ENCODE results near the gene PACSIN2.
A peak's percentile ranks its signal among the peaks of the same experiment; 100 is the strongest.
"Not testable (repeated sequence)": the region's sequence is repeated elsewhere in the genome, so short reads cannot be mapped to it uniquely, and the experiment has no call there.

Gene PACSIN2

DNA sequence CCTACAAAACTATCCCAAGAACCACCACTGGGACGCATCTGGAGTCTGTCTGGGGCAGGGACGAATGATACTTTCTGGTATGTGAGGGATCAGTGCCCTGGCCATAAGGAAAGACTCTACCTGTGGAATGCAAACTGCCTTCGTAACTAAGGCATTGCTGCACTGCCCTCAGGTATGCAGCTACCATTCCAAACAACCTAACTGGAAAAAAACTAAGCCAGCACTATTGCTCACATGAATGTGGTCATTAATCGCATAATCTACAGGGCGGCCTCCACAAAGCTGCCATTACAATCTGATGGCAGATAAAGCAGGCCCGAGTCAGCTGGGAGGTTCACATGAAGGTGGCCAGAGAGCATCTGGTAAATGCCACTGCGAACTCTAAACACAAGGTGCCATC is 3.9 kb downstream of the PACSIN2 start:
- no peak for DNase-seq

DNA sequence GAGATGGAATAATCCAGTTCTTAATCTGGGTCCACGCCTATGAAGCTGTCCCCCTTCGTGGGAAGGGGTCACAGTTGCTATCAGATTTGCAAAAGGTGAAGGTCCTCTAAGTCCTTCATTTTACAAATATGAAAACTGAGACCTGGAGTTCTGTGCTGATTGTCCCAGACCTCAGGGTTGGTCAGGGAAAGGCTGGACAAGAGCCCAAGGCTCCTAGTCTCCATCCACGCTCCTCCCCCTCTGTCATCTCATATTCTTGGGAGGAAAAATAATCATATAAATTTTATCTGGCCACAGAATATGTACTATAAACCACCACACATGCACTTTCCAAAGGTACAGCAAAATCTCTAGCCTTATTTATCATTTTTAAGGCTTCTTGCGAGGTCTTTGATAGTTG is 5.5 kb downstream of the PACSIN2 start:
- no peak for DNase-seq

DNA sequence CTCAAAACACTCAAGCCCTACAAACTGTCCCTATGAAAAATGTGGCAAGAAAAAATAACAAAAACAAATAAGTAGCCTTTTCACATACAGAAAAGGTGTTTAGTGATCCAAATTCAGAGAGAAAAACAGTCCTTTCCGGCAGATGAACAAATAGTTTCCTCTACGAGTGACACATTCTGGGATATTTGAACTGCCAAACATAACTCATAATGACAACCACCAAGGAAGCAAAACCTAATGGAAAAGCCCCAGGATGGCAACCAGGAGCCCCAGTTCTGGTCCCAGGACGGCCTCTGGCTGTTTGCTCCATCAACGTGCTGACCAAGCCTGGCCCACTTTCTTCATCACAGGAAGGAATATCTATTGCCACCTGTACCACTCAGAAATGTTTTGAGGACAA is 6.0 kb downstream of the PACSIN2 start:
- DNase-seq = no peak

GRCh38 chr22:43008509-43008908 is 6.4 kb downstream of the PACSIN2 start:
- DNase-seq = peak; percentile 61

GRCh38 chr22:43007519-43008102 is 7.3 kb downstream of the PACSIN2 start:
- DNase-seq = peak; percentile 38

DNA sequence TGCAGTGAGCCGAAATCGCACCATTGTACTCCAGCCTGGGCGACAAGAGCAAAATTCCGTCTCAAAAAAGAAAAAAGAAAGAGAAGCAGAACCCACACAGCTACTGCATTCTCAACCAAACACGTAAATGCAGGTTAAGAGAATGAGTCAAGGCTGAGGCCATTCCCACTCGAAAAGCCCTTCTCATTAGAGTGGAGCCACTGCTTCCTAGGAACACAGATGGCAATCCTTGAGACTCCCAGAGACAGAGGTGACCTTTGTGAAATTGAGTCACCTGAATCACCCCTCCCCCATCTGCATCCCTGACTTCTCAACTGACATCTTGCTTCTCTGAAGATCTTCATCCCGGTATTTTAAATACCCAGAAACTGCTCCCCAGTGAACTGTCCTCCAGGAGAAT is 8.2 kb downstream of the PACSIN2 start:
- DNase-seq = no peak

DNA sequence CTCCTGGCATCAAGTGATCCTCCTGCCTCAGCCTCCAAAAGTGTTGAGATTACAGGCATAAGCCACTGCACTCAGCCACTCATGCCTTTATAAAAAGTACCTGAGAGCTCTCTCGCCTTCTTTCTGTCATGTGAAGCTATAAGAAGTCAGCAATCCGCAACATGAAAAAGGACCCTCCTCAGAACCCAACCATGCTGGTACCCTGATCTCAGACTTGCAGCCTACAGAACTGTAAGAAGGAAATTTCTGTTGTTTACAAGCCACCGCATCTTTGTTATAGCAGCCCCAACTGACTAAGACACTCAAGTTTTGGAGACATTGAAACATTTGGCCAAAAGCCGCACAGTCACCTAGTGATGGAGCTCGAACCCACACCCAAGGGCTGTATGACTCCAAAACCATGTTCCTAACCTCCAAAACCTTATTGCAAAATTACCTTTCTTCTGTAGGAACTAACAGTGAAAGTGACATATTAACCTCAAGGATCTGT is 8.9 kb downstream of the PACSIN2 start:
- DNase-seq = no peak

DNA sequence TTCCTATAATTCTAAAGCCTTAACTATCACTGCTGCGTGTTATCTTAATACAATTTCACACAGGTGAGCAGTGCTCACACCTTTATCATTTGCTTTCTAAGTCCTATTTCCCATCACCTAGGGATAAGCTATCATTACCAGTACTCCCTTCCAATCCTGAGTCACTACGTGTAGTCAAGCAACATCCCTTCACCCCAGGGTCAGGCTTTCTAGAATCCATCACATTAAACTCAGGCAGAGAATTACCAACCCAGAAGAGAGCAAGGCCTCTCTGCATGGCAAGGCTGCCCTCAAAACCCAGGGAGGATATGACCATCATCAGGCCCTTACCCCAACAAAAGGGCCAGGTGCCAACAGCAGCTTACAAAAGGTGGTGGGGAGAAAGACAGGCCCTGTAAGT is 9.8 kb downstream of the PACSIN2 start:
- DNase-seq = no peak

DNA sequence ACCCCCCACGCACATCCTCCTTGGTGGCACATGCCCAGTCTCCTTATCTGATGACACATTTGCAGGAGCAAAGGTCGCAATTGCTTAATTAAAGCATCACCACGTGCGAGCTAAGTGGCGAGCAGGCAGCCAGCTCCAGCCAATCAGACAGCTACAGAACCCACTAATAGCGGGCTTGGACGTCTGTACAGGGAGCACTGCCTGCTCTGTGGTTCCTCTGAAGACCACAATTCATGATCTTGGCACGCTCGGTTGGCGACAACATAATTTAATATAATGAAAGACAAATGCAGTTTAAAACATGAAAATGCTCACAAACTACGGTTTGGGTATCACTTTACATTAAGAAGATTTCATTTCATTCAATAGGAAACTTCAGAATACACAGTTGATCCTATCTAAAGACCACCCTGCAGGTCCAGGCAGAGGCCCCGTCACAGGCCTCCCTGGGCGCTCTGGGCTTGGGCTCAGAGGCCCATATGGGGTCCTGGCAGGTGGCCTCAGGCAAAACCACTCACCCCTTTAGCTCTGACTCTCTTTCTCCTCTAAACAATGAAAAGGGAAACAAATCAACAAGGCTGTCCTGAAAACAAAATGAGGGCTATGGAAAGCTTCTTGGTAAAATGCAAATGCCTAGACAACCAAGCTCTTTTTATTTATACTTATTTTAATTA is 10.4 kb downstream of the PACSIN2 start:
- DNase-seq = peak; percentile 80

DNA sequence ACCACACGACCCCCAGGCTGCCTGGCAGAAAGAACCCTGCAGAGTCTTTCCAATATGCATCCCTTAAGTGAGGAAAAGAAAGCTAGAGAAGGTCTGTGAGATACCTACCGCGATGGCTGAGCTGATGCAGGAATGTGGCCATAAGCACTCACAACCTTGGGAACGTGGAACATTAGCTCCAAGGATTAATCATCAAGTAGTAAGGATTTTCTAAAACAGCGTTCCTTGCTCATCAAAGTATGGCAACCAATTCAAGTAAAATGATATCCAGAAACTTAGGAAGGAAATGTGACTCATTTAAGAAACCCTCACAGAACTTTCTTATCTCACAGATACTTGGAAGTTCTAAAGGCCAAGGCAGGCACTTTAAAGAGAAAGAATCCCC is 12.8 kb downstream of the PACSIN2 start:
- peak; percentile 77 for DNase-seq

GRCh38 chr22:43001271-43002201 is 13.4 kb downstream of the PACSIN2 start:
- peak; percentile 28 for DNase-seq

DNA sequence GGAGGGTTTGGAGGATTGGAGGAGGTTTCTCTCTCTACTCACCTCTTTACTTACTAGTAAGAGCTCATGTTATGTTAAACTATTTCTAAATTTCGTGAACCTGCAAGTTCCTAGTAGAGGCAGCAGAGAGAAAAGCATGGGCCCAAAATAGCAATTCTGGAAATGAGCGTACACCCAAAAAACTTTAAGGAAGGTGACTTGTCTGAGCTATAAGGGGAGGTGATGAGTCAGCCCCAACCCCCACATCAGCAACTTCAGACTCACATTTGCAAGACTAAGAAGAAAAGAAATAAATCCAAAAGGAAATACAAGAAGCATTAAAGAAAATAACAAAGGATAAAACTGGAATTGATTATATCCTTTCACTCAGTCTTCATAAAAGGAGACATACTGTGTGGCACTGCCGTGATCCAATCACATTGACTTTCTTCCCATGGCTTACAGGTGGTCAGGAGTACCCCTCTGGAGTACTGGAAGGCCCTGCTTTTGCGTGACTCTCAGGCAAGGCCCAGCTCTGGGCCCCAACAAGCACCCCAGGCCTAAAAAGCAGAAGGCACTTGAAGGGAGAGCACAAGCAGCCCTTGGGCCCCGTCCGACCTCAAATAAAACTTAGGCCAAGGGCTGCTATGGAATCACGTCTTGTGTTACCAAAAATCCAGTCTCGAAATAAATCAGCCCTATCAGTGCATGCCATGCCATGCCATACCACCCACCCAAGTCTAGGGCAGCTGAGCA is 14.3 kb downstream of the PACSIN2 start:
- peak; percentile 52 for DNase-seq

DNA sequence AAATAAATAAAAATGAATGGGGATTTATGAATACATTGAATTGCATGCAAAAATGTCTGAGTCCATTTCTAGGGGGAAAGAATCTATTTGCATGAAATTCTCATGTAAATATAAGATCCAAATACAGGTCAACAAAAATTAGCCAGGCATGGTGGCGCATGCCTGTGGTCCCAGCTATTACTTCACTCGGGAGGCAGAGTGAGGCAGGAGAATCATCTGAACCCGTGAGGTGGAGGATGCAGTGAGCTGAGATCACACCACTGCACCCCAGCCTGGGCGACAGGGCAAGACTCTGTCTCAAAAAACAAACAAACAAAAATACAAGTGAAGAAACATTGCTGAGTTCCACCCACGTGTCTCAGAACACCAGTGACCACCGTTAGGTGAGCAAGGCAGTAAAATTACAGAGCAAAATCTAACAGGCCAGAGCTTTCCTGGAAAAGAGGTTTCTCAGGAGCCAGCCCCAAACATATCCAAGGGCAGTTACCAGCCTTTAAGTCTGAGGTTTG is 17.3 kb downstream of the PACSIN2 start:
- no peak for DNase-seq

GRCh38 chr22:42996646-42997365 is 18.1 kb downstream of the PACSIN2 start:
- no peak for DNase-seq

DNA sequence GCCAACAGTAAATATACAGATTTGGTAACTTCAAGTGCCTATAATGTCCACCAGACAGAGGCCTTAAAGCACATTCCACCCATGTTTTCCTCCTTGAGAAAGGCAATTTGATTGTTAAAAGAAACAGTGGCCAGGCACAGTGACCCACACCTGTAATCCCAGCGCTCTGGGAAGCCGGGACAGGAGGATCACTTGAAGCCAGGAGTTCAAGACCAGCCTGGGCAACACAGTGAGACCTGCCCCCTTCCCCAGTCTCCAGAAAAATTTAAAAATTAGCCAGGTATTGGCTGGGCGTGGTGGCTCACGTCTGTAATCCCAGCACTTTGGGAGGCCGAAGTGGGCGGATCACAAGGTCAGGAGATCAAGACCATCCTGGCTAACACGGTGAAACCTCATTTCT is 19.3 kb downstream of the PACSIN2 start:
- not testable (repeated sequence) for DNase-seq

DNA sequence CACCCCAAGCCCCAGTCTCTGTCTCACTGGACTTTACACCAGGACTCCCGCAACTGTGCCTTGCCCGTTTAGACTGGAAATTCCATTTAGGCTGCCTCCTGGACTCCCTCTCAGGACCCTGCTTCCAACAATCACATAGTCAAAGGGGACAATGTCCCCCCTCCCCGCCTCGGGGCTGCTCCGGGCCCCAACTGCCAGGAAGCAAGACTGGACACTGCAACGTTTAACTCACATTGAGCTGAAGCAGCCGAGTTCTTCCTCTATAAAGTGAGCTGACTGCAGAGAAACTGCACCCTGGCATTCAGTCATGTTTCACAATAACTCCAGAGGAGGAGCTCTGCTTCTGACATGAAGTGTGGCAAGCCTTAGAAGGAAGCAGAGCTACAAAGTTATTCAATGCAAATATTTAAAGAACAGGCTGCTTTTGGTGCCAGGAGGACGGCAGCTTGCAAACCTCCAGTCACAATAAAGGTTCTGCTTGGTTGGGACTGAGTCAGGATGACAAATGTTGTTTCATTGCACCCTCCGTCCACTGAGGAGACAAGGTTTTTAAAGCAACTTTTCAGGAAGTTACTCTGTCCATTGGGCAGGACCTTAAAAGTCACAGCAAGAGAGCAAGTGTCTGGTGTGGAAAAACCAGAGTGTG is 19.9 kb downstream of the PACSIN2 start:
- DNase-seq = peak; percentile 94

GRCh38 chr22:42994276-42994916 is 20.6 kb downstream of the PACSIN2 start:
- no peak for DNase-seq

- DNase-seq = peak; percentile 89
Observed at GRCh38 chr22:42993651-42994275, 21.2 kb downstream of the PACSIN2 start.

DNA sequence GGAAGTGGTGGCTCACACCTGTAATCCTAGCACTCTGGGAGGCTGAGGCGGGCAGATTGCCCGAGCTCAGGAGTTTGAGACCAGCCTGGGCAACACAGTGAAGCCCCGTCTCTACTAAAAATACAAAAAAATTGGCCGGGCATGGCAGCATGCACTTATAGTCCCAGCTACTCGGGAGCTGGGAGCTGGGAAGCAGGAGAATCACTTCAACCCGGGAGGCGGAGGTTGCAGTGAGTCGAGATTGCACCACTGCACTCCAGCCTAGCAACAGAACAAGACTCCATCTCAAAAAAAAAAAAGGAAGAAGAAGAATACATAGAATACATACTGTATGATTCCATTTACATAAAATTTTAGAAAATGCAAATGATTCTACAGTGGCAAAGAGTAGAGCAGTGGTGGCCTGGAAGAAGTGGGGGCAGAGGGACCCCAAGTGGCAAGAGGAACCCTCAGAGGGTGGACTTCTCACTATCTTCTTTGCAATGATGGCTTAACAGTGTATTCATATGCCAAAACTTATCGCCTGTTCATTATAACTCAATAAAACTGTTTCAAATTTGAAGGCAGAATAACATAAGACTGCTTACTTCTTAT is 22.0 kb downstream of the PACSIN2 start:
- no peak for DNase-seq

DNA sequence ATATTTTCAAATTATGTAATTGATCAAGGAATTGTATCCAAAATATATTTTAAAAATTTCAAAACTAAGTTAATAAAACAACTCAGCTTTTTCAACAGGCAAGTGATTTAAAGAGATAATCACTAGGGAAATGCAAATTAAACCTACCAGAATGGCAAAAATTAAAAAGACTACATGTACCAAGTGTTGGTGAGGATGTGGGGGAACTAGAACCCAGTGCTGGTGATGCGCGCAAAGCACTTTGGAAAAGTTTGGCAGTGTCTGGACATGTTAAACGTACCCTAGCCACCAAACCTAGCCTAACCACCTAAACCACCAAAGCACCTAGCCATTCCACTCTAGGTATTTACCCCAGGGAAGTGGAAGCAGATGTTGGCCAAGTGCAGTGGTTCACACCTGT is 22.9 kb downstream of the PACSIN2 start:
- DNase-seq = no peak
